Colonic mucosa (tissue), 4 donors: ENCODE data around the gene ZNHIT1. TPM values are rescaled to one million over a fixed set of nuclear protein-coding genes. Genes with fewer than 3 reads are reported as not detected.

Source experiments
- DNase-seq: peaks from one replicate; pipeline ENCODE4 v3.0.0-alpha.2; 2020
- H3K27ac ChIP-seq: fragments of 200-600 bp; one replicate; pipeline ENCODE4 v1.8.0; 2021
- H3K27me3 ChIP-seq: fragments of 200-600 bp; one replicate; pipeline ENCODE4 v1.8.0; 2021
- H3K36me3 ChIP-seq: fragments of 200-600 bp; one replicate; pipeline ENCODE4 v1.8.0; 2021
- H3K4me1 ChIP-seq: fragments of 200-600 bp; one replicate; pipeline ENCODE4 v1.8.0; 2021; ENCODE audit warnings: mild to moderate bottlenecking
- H3K4me3 ChIP-seq: fragments of 200-600 bp; one replicate; pipeline ENCODE4 v1.8.0; 2021
- H3K9ac ChIP-seq, 2 donors: one replicate each; pipeline ENCODE4 v1.7.0; 2013; ENCODE audit warnings: control low read depth in 2 of 2, low read depth in 2 of 2, low read length in 2 of 2
- H3K9me3 ChIP-seq: fragments of 200-600 bp; one replicate; pipeline ENCODE4 v1.8.0; 2021
- CTCF ChIP-seq: fragments of 200-600 bp; IDR thresholded peaks from one replicate; pipeline ENCODE4 v1.8.0; 2022; ENCODE audit warnings: antibody characterized with exemption, mild to moderate bottlenecking
- intact Hi-C: fragments of 100-400 bp; cut with DNase I; formaldehyde crosslinking; loops from one replicate; pipeline ENCODE4 v1.14.1; 2022
- total RNA-seq, 2 donors: library from RNA; stranded (reverse); fragmentation: NEBNext Ultra II Directional in 1 of 2; extraction: Animal tissue kit (Norgen Biotek cat#: 25700) in 1 of 2; gene quantifications; one replicate each; pipeline ENCODE4 v1.2.1, GENCODE V29; 2021
- donor health status: healthy.
- donor health status: DM: no; HTN: no; CAD: no.
- donor health status: DM: no; HTN: no; CAD: no.

ZNHIT1 gene
- total RNA-seq, 2 donors from 2014 or later: 85.7 to 98.1 TPM

DNA sequence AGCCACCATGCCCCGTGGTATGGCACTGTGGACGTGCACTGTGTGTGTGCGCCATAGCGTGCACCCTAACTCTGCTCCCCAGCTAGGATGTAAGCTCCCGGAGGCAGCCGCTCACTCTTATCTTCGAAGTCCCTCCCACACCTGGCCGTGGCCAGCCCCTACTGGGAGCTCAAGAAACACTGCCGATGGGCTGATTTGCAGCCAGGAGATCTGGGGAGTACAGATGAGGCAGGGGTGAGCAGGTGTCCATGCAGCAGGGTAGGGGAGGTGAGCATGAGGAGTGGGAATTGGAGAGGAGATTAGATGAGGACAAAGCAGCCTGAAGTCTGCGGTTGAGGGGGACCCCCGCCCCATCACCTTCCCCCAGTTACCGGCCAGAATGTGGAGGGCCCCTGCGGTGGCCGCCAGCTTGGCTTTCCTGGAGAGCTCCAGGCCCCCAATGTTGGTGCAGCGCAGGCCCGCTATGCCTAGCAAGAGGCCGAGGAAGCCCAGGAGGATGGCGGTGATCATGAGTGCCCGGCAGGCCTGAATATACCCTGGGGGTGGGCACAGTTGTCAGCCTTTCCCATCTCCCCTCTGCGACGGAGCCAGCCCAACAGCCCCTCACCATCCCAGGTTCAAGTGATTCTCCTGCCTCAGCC lies 16.1 kb downstream of the ZNHIT1 start:
- Histone ChIP-seq H3K4me3 (no peak overlapping the region), H3K9me3 (no peaks in the 10 kb centered on the region)

GRCh38 chr7:101234636-101235035 lies 16.7 kb downstream of the ZNHIT1 start:
- Histone ChIP-seq H3K9me3 (no peaks in the 10 kb centered on the region), H3K4me3 (no peak overlapping the region), H3K9ac (peak overlapping the region; percentile 3 to 90), H3K36me3 (no peaks in the 10 kb centered on the region), H3K4me1 (no peaks in the 10 kb centered on the region), H3K27ac (peak overlapping the region; percentile 52), H3K27me3 (no peaks in the 10 kb centered on the region)
- intact Hi-C loops: no loop called here
- no peak for TF ChIP-seq CTCF
- no peak for DNase-seq

More for the DNA sequence above, 16.1 kb downstream of the ZNHIT1 start:
- TF ChIP-seq CTCF: no peak
- Histone ChIP-seq H3K36me3 (no peaks in the 10 kb centered on the region), H3K27me3 (no peaks in the 10 kb centered on the region), H3K27ac (no peak overlapping the region), H3K9ac (no peak overlapping the region), H3K4me1 (no peaks in the 10 kb centered on the region)
- intact Hi-C loops: no loop called here
- no peak for DNase-seq

- no peak for DNase-seq
- Histone ChIP-seq H3K9me3 (no peaks in the 10 kb centered on the region), H3K27ac (peak overlapping the region; percentile 52), H3K36me3 (no peaks in the 10 kb centered on the region), H3K9ac (peak overlapping the region; percentile 3 to 90), H3K27me3 (no peaks in the 10 kb centered on the region), H3K4me3 (no peak overlapping the region), H3K4me1 (no peaks in the 10 kb centered on the region)
- intact Hi-C loops: no loop called here
- no peak for TF ChIP-seq CTCF
These were observed 17.1 kb downstream of the ZNHIT1 start for GRCh38 chr7:101235050-101235449.

DNA sequence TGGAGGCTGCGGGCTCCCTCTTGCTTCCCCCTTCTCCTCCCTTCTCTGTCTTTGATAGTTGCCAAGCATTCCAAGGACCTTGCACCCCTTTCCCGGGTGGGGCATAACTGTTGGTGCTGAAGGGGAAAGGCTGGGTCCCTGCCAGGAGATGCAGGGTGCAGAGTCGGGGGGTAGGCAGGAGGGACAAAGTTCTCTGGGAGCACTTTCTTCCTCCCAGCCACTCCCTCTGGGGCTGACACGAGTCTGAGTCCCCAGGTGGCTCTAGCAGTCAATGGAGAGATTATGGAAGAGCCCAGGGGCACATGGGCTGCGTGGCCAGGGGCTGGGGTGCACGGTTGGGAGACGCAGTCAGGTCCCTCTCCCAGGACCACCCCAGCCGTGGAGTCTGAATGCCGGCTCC lies 17.6 kb downstream of the ZNHIT1 start:
- DNase-seq: peak; percentile 88
- Histone ChIP-seq H3K36me3 (no peaks in the 10 kb centered on the region), H3K9me3 (no peaks in the 10 kb centered on the region), H3K27ac (peak overlapping the region; percentile 52), H3K9ac (peak overlapping the region in 1 of 2 donors; percentile 90), H3K27me3 (no peaks in the 10 kb centered on the region), H3K4me1 (no peaks in the 10 kb centered on the region), H3K4me3 (peak overlapping the region; percentile 26)
- no peak for TF ChIP-seq CTCF
- intact Hi-C loops: no loop called here

- DNase-seq: no peak
- Histone ChIP-seq H3K9me3 (no peaks in the 10 kb centered on the region), H3K9ac (peak overlapping the region; percentile 46 to 90), H3K27me3 (no peaks in the 10 kb centered on the region), H3K36me3 (no peaks in the 10 kb centered on the region), H3K4me3 (peak overlapping the region; percentile 26), H3K27ac (peak overlapping the region; percentile 52), H3K4me1 (no peaks in the 10 kb centered on the region)
- intact Hi-C loops: no loop called here
- TF ChIP-seq CTCF: no peak
These were observed 18.4 kb downstream of the ZNHIT1 start for GRCh38 chr7:101236292-101236835.
